GM19328 (cell line): ENCODE measurements around the gene ISYNA1.

Experiments used
- ATAC-seq: cut with Tn5 transposase; IDR thresholded peaks from one replicate; pipeline ENCODE4 v1.9.1; 2021; ENCODE audit warnings: mild to moderate bottlenecking, moderate library complexity; ENCODE audit not compliant: unreplicated experiment

Gene ISYNA1

DNA sequence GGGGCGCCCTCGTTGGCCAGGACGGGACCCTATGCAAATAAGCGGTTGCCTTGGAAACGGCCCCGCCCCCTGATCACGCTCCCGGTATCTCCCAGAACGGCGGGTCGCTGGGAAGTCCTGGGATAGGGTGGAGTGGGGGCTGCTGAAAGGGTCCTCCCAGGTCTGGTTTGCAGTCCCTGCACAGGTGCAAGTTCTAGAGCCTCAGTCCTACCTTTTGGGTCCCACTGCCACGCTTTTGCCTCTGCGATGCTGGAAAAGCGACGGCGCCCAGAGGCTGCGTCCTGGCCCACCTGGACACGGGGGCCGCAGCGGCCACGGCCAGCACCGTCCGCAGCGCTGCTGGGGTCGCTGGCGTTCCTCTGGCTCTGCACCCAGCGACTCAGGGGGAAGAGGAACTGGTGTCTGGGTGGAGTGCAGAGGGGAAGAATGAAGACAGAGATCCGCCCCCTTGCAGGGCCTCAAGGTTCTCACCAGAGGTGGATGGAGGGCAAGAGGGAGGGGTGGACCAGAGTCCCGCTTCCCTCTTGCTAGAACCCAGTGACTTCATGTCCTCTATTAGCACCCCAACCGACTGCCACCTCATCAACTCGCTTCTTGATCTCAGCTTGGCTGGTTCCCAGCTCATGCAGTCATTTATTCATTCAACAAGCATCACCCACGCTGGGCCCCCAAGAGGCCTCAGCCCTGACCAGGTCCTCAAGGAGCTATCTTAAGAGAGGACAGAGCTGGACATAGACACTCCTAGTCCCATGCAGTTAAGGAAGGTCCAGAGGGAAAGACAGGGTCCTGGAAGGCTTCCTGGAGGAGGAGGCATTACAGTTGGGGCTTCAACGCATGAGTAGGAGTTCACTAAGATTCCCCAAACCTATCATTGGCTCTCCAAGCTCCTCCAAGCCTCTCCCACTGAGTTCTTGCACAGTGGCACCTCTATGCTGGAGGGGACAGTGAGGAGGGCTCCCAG is 40.4 kb downstream of the ISYNA1 start, which contains the start of gene LRRC25:
TSS of gene LRRC25 (minus strand) at position 381 of the 961 bp plus-strand sequence. CDS start 659 bp downstream, outside the sequence.
- no peak for ATAC-seq

DNA sequence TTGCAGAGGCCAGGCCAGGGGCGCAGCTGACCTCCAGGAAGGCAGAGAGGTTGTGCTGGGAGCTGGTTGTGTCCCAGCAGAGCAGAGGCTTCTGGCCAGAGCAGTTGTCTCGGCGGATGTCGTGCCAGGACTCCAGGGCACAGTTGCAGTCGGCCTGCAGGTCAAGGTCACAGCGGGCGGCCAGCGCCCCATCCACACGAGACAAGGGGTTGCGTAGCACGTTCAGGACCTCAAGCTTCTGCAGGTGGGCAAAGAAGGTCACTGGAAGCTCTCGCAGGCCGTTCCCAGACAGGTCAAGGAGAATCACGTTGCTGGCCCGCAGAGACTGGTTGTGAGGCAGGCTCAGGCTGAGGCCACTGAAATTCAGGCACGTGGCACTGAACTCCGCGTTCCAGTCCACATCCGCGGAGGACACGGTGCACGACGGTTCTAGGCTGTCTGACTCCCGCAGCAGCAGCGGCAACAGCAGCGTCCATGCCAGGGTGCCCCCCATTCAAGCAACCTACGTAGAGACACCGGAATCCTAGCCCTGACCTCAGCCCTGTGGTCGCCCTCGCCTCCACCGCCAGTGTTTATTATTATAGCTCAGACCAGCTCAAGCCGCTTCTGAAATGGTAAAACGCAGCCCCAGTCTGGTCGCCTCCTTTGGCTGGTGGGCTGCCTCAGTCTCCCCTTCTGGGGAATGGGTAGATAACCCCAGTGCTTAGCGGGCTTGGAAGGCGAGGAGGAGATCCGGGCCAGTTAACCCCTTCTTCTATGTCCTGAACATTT is 41.3 kb downstream of the ISYNA1 start:
- ATAC-seq = no peak

DNA sequence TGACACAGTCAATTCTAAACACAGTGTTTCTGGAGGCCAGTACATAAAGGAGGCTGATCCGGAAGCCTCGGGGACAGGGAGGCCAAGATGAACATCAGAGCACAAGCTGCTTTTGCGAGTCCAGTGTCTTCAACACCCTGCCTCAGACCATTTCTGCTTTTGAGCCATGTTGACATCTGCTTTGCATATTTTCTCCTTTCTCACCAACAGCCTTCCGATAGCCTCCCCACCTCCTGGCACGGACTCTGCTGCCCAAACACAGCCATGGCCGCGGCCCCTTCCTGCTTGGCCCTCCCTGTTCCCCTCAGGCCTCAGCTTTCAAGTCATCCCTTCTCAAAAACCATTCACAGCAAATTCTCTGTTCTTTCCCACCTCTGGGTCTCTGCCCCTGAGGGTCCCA is 44.1 kb downstream of the ISYNA1 start:
- no peak for ATAC-seq

DNA sequence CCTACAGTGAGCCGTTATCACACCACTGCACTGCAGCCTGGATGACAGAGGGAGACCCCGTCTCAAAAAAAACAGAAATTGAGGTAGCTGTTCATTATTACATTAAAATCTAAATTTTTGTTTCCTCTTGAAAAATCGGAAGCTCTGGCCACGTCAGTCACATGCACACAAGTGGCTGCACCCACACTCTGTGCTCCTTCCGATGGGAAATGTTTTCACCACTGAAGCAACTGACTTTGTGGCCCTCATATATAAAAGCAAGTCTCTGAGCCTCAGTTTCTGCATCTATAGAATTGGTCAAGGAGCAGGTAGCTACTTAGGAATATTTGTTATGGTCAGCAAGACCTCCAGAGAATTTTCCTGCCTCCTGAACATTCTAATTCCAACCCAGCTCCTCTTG is 45.0 kb downstream of the ISYNA1 start:
- ATAC-seq = no peak

DNA sequence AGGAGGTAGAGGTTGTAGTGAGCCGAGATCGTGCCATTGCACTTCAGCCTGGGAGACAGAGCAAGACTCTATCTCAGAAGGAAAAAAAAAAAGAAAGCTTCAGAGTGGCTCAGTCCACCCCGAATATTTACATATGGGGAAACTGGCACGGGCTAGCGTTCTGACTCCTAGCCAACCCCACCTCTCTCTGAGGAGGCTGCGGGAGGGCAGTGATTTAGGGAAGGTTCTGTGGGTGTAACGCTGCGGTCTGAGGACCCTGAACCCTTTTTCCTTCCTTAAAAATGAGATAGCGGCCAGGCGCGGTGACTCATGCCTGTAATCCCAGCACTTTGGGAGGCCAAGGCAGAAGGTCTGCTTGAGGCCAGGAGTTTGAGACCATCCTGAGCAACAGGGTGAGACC is 45.5 kb downstream of the ISYNA1 start:
- no peak for ATAC-seq

DNA sequence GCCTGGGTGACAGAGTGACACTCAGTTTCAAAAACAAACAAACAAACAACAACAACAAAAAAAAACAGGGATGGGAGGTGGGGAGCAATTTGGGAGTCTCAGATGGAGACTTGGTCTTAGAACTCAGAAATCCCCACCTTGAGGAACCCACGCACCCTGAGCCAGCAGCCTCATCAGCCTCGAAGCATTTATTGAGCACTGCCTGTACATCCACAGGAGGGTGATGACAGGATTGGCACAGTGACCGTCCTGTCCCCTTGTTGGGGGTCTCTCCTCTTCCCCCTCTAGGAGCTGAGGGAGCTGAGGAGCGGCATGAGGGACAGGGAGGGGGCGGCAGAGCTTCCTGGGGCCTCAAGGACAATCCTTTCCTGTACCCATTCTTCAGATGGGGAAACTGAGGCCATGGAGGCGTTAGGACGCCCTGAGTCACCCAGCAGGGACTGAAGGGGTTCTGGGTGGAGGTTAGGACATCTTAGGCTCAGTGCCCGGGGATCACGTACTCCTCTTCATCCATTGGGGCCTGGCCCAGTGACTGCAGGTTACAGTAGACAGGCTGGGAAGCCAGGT is 46.3 kb downstream of the ISYNA1 start:
- no peak for ATAC-seq

DNA sequence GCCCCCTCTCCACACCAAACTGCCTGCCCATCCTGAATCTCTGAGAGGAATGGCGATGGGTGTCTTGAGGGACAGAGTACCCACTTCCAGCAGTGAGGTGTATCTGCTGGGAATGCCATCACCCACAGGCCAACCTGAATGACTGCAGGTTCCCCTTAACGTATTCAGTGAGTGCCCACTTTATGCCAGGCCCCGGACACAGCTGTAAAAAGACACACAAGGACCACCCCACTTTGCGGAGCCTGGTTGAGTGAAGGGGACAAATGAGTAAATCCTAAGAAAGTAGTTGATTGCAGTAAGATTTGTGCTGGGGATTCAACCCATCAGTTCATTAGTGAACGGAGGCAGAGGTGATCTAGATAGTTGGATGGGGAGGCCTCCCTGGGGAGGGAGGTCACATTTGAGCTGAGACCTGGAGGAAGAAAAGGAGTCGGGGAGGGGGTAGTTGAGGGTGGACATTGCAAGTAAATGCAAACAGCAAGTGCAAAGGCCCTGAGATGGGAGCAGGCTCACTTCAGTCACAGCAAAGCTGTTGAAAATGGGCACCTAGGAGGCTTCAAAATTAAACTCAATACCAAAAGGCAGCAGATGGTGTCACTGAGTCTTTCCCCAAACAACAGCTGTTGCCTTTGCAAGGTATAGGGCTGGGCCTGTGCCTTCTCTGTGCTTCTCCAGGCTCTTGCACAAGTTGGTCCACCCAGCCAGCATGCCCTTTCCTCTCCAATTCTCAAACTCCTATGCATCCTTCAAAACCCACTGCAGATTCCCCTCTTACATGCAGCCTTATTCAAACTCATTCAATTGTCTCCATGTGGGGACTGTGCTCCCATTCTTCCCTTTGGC is 47.6 kb downstream of the ISYNA1 start:
- no peak for ATAC-seq

DNA sequence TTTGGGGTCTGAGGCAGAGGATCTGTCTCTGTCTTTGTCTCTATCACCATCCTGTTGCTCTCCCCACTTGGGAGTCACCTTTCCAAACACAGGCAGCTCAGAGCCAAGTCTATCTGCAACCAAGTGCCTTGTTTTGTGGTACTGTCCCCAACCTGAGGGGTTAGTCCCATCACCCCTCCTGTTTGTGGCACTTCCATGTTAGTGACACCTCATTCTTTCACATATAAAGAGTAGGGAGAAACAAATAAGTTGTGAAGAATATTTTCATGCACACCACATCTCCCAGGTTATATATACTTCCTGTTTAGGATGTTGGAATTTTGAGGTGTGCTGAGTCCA is 48.2 kb downstream of the ISYNA1 start:
- ATAC-seq = no peak

DNA sequence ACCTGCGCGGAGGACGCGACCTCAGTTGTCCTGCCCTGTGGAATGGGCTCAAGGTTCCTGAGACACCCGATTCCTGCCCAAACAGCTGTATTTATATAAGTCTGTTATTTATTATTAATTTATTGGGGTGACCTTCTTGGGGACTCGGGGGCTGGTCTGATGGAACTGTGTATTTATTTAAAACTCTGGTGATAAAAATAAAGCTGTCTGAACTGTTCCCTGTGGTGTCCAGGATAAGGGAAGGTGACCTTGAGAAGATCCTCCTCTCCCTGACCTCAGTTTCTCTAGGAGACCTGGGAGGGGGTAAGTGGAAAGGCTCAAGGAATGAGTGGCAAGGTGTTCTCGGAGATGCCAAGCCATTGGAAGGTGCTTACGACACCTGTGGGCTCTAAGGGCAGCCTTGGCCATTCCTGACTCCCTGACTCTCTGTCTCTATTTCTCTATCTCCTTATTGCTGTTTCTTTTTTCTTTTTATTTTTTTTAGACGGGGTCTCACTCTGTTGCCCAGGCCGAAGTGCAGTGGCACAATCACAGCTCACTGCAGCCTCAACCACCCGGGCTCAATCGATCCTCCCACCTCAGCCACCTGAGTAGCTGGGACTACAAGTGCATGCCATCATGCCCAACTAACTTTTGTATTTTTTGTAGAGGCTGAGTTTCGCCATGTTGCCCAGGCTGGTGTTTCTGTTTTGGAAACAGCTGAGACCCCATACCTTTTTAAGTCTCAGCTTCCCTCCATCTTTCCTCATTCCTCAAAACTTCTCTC is 48.8 kb downstream of the ISYNA1 start:
- ATAC-seq = no peak

DNA sequence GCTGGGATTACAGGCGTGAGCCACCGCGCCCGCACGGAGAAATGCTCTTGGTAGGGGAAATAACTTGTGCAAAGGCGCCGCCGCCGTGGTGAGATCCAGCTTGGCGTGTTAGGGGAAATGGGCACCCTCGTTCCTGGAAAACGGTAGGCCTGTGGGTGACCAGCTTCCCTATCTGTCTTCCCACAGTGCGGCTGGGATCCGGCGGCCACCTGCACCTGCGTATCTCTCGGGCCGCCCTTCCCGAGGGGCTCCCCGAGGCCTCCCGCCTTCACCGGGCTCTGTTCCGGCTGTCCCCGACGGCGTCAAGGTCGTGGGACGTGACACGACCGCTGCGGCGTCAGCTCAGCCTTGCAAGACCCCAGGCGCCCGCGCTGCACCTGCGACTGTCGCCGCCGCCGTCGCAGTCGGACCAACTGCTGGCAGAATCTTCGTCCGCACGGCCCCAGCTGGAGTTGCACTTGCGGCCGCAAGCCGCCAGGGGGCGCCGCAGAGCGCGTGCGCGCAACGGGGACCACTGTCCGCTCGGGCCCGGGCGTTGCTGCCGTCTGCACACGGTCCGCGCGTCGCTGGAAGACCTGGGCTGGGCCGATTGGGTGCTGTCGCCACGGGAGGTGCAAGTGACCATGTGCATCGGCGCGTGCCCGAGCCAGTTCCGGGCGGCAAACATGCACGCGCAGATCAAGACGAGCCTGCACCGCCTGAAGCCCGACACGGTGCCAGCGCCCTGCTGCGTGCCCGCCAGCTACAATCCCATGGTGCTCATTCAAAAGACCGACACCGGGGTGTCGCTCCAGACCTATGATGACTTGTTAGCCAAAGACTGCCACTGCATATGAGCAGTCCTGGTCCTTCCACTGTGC is 49.6 kb downstream of the ISYNA1 start:
- ATAC-seq = peak; percentile 67

DNA sequence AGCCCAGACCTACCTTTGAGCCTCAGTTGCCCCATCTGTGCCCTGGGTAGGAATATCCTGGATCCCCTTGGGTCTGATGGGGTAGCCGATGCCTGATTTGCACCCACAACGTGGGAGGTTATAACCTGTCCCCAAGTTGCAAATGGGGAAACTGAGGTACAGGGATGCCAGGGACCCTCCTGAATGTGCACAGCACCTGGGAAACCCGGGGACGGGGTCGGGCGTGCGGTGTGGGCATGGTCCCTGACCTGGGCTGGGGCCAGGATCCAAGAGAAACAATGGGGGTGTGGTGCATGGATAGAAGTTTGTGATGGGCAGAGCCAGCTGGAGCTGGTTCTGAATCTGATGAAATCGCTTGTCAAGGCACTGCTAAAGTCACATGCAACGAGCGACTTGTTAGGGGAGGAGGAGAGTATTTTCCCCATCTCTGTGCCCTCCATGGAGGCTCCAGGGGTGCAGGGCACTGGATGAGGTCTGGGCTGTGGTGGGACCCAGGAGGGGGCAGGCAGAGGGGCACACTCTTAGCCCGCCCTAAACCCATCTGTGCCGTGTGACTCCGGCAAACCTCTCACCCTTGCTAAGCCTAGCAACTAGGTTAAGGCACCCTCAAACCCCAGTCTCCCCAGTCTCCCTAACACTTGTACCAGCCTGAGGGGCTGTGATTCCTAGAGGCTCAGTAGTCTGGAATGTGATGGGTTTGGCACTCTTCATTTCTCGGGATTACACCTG is 51.2 kb downstream of the ISYNA1 start:
- ATAC-seq = no peak

DNA sequence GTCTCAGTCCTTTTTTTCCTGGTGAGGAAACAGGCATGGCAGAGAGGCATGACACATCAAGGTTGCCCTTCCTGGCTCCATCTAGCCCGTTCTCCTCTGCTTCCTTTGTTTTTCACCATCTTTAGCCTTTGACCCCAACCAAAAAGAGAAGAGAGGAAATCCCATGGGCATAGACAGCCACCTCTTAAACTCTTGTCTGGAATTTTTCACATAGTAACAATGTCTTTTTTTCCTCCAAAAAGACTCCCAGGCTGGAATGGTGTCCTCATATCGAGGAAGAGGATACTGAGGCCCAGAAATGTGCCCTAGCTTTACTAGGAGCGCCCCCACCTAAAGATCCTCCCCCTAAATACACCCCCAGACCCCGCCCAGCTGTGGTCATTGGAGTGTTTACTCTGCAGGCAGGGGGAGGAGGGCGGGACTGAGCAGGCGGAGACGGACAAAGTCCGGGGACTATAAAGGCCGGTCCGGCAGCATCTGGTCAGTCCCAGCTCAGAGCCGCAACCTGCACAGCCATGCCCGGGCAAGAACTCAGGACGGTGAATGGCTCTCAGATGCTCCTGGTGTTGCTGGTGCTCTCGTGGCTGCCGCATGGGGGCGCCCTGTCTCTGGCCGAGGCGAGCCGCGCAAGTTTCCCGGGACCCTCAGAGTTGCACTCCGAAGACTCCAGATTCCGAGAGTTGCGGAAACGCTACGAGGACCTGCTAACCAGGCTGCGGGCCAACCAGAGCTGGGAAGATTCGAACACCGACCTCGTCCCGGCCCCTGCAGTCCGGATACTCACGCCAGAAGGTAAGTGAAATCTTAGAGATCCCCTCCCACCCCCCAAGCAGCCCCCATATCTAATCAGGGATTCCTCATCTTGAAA is 52.0 kb downstream of the ISYNA1 start, which contains the start of gene GDF15:
TSS of gene GDF15 (plus strand) at position 484 of the 868 bp plus-strand sequence. CDS start at position 516, 32 bp downstream.
- ATAC-seq = no peak

DNA sequence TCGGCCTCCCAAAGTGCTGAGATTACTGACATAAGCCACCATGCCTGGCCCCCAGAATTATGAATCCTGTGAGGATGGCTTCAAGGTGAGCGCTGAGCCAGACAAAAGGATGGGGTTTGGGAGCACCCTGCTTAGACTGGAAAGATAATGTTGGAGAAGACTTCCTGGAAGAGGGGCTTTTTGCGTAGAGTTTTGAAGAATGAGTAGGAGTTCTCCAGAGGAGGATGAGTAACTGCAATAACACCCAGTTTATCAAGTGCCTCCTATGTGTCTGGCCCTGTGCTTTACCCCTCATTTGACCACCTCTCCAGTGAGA is 52.6 kb downstream of the ISYNA1 start:
- no peak for ATAC-seq

DNA sequence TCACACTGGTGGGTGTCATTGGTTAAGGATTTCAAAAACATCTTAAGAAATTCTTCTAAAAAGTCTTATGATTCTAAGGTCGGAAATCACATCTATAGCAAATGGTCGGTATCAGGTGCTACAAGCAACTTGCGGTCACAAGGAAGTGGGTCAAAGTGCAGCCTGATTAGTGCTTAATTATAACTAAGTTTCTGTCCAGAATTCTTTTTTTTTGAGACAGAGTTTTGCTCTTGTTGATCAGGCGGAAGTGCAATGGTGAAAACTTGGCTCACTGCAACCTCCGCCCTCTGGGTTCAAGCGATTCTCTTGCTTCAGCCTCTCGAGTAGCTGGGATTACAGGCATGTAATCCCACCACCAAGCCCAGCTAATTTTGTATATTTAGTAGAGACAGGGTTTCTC is 53.2 kb downstream of the ISYNA1 start:
- ATAC-seq = no peak
